DLD1 (cell line): ENCODE results near the gene MICU2.

Experiments
- in situ Hi-C: cut with HindIII; loops from 2 replicates; pipeline ENCODE4 v1.10.0; 2017; ENCODE audit warnings: low sequenced_read_pairs

MICU2 gene

GRCh38 chr13:21548577-21548976 is 55.4 kb downstream of the MICU2 start:
- in situ Hi-C loops, result no loop called here

GRCh38 chr13:21546372-21546771 is 57.6 kb downstream of the MICU2 start:
- in situ Hi-C loops, result no loop called here

- in situ Hi-C loops, result no loop called here
Measured at GRCh38 chr13:21544515-21544914, 59.5 kb downstream of the MICU2 start.

- in situ Hi-C loops, result no loop called here
Measured at GRCh38 chr13:21542563-21542962, 61.4 kb downstream of the MICU2 start.

- in situ Hi-C loops, result no loop called here
Measured at GRCh38 chr13:21541980-21542379, 62.0 kb downstream of the MICU2 start.

- in situ Hi-C loops, result no loop called here
Measured at GRCh38 chr13:21541271-21541670, 62.7 kb downstream of the MICU2 start.

- in situ Hi-C loops, result no loop called here
Measured at GRCh38 chr13:21539687-21540086, 64.3 kb downstream of the MICU2 start.

- in situ Hi-C loops, result no loop called here
Measured at GRCh38 chr13:21538753-21539152, 65.2 kb downstream of the MICU2 start.

- in situ Hi-C loops, result no loop called here
Measured at GRCh38 chr13:21538280-21538679, 65.7 kb downstream of the MICU2 start.

- in situ Hi-C loops, result no loop called here
Measured at GRCh38 chr13:21537105-21537504, 66.9 kb downstream of the MICU2 start.

GRCh38 chr13:21534760-21535159 is 69.2 kb downstream of the MICU2 start:
- in situ Hi-C loops, result no loop called here

GRCh38 chr13:21531455-21531854 is 72.5 kb downstream of the MICU2 start:
- in situ Hi-C loops, result no loop called here

GRCh38 chr13:21530656-21531055 is 73.3 kb downstream of the MICU2 start:
- in situ Hi-C loops, result no loop called here

- in situ Hi-C loops, result no loop called here
Measured at GRCh38 chr13:21529146-21529893, 74.7 kb downstream of the MICU2 start.

GRCh38 chr13:21528616-21529015 is 75.4 kb downstream of the MICU2 start:
- in situ Hi-C loops, result no loop called here

GRCh38 chr13:21526707-21527540 is 77.0 kb downstream of the MICU2 start:
- in situ Hi-C loops, result no loop called here

GRCh38 chr13:21522847-21523246 is 81.1 kb downstream of the MICU2 start:
- in situ Hi-C loops, result no loop called here

GRCh38 chr13:21522130-21522529 is 81.8 kb downstream of the MICU2 start:
- in situ Hi-C loops, result no loop called here

- in situ Hi-C loops, result no loop called here
Measured at GRCh38 chr13:21518617-21519144, 85.3 kb downstream of the MICU2 start.

- in situ Hi-C loops, result no loop called here
Measured at GRCh38 chr13:21517576-21517975, 86.4 kb downstream of the MICU2 start.

- in situ Hi-C loops, result no loop called here
Measured at GRCh38 chr13:21516805-21517204, 87.2 kb downstream of the MICU2 start.

- in situ Hi-C loops, result no loop called here
Measured at GRCh38 chr13:21511849-21512248, 92.1 kb downstream of the MICU2 start.
